H1 (cell line): ENCODE data around the gene IQCF2. TPM values are rescaled to one million over a fixed set of nuclear protein-coding genes. Genes with fewer than 3 reads are reported as not detected.

Experiments
- GTF2F1 ChIP-seq: IDR thresholded peaks from 2 replicates; pipeline ENCODE4 v1.6.1; 2012; ENCODE audit warnings: low read depth, low read length, improper control_type of control experiment, borderline replicate concordance
- NANOG ChIP-seq: IDR thresholded peaks from 2 replicates; pipeline ENCODE4 v1.6.1; 2011; ENCODE audit warnings: low read length, low read depth, mild to moderate bottlenecking, inconsistent platforms; ENCODE audit not compliant: insufficient read depth, poor library complexity, severe bottlenecking
- PHF8 ChIP-seq: fragments of 200-600 bp; sonication (generic); conservative IDR thresholded peaks from 2 replicates; pipeline ENCODE4 v1.7.1; 2012; ENCODE audit warnings: low read depth, mild to moderate bottlenecking, inconsistent platforms, low read length, moderate library complexity
- polyA plus RNA-seq, 7 experiments: library from polyadenylated mRNA; depleted of rRNA in 3 of 7; stranded (reverse) in 5 of 7; unstranded in 2 of 7; fragments of >200 nt in 5 of 7; fragments of 200-250 nt in 2 of 7; gene quantifications; 1 replicate in 5 of 7; 2 replicates in 1 of 7; 4 replicates in 1 of 7; pipeline versions ENCODE4 v1.2.1 to v1.2.3, GENCODE V29; 2011 to 2013; ENCODE audit warnings: missing spikeins in 2 of 7, mixed read lengths in 2 of 7
- total RNA-seq: library from RNA; stranded (reverse); fragmentation: NEBNext Ultra II Directional; extraction: Animal tissue kit (Norgen Biotek cat#: 25700); gene quantifications from 2 replicates; pipeline ENCODE4 v1.2.1, GENCODE V29; 2021

Gene IQCF2
- total and polyA plus RNA-seq, 2 of the 8 experiments (the other 6 are each of a cell fraction or from before 2014, with no cell fraction given), result not detected

- TF ChIP-seq NANOG (no peak), GTF2F1 (no peak), PHF8 (no peak)
Measured at GRCh38 chr3:51879937-51880336, 18.5 kb downstream of the IQCF2 start (continued).
